DND-41 (cell line): ENCODE results near the gene SOAT2.

ENCODE experiments used
- EZH2 ChIP-seq: IDR thresholded peaks from 3 replicates; pipeline ENCODE4 v1.6.1; 2012; ENCODE audit warnings: borderline replicate concordance, low read depth, mild to moderate bottlenecking, moderate library complexity, low read length, inconsistent platforms; ENCODE audit not compliant: severe bottlenecking
- TF ChIP-seq, protein P1 (sequence below): IDR thresholded peaks from 2 replicates; pipeline ENCODE4 v1.5.1; 2012; ENCODE audit warnings: borderline replicate concordance, low read length, moderate library complexity, mild to moderate bottlenecking; ENCODE audit not compliant: poor library complexity, severe bottlenecking; ENCODE audit errors: extremely low read depth

DNA sequence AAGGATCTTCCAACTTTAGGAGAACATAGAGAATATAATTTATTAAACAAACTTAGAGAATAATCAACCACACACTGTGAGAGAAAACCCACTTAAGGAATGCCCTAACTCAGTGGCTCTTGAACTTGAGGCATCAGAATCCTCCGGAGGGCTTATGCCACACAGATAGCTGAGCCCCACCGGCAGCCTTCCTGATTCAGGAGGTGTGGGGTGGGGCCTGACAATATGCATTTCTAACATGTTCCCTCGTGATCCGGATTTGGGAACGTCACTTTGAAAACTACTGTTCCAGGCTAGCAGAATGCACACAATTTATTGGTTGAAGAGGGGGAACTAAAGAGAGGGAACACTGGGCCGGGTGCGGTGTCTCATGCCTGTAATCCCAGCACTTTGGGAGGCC, 2.0 kb upstream of the SOAT2 start:
- TF ChIP-seq, protein P1, sequence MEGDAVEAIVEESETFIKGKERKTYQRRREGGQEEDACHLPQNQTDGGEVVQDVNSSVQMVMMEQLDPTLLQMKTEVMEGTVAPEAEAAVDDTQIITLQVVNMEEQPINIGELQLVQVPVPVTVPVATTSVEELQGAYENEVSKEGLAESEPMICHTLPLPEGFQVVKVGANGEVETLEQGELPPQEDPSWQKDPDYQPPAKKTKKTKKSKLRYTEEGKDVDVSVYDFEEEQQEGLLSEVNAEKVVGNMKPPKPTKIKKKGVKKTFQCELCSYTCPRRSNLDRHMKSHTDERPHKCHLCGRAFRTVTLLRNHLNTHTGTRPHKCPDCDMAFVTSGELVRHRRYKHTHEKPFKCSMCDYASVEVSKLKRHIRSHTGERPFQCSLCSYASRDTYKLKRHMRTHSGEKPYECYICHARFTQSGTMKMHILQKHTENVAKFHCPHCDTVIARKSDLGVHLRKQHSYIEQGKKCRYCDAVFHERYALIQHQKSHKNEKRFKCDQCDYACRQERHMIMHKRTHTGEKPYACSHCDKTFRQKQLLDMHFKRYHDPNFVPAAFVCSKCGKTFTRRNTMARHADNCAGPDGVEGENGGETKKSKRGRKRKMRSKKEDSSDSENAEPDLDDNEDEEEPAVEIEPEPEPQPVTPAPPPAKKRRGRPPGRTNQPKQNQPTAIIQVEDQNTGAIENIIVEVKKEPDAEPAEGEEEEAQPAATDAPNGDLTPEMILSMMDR = no peak
- TF ChIP-seq EZH2 = no peak
